ENCODE results near the gene E2F7. TPM values are rescaled to one million over a fixed set of nuclear protein-coding genes. Genes with fewer than 3 reads are reported as not detected.

The E2F7 gene
- polyA plus RNA-seq, 1 donor from 2014 or later, result 0.48 TPM

- no peak overlapping the region for H3K4me3 ChIP-seq (ENCODE audit: low read length)
- no peak for TF ChIP-seq REST (IDR thresholded peaks at IDR 0.05; ENCODE audit: borderline replicate concordance)
- TF ChIP-seq CTCF (IDR thresholded peaks at IDR 0.05; ENCODE audit: poor library complexity, severe bottlenecking), result no peak
- no peak for TF ChIP-seq EP300 (conservative IDR thresholded peaks at IDR 0.05; ENCODE audit: poor library complexity, severe bottlenecking)
- TF ChIP-seq POLR2AphosphoS5 (IDR thresholded peaks at IDR 0.05), result no peak
- no peak for TF ChIP-seq MXI1 (conservative IDR thresholded peaks at IDR 0.05; ENCODE audit: poor library complexity, severe bottlenecking)
- no peak for TF ChIP-seq EZH2 (IDR thresholded peaks at IDR 0.05; ENCODE audit: borderline replicate concordance, insufficient read depth, low read length, poor library complexity, severe bottlenecking)
- no peak for TF ChIP-seq RAD21 (conservative IDR thresholded peaks at IDR 0.05)
- no peak for TF ChIP-seq SMC3 (conservative IDR thresholded peaks at IDR 0.05; ENCODE audit: poor library complexity)
- no peak for TF ChIP-seq TAF1 (IDR thresholded peaks at IDR 0.05; ENCODE audit: low read depth)
- H2AFZ ChIP-seq (ENCODE audit: low read depth, low read length), result no peak overlapping the region
- no peaks in the 10 kb centered on the region for H4K20me1 ChIP-seq (ENCODE audit: insufficient read depth)
- H3K9me2 ChIP-seq (ENCODE audit: insufficient read depth, low read length), result no peaks in the 10 kb centered on the region
- H3K79me2 ChIP-seq (replicated peaks; ENCODE audit: insufficient read depth, low read length), result no peaks in the 10 kb centered on the region
- H3F3A ChIP-seq (ENCODE audit: insufficient read depth, low read length, poor library complexity, severe bottlenecking), result no peaks in the 10 kb centered on the region
- no peaks in the 10 kb centered on the region for H3K36me3 ChIP-seq (ENCODE audit: insufficient read depth, low read length)
- H3K4me2 ChIP-seq (ENCODE audit: low read length), result no peak overlapping the region
- H3K9me3 ChIP-seq (ENCODE audit: low read length), result no peaks in the 10 kb centered on the region
- no peak overlapping the region for H3K27ac ChIP-seq (ENCODE audit: low read length)
- H3K9ac ChIP-seq (ENCODE audit: low read length), result no peak overlapping the region
- H3K27me3 ChIP-seq (ENCODE audit: insufficient read depth, low read depth, low read length), result no peaks in the 10 kb centered on the region
Observed at GRCh38 chr12:77003914-77004313, 61.5 kb downstream of the E2F7 start.

- H3K79me2 ChIP-seq (replicated peaks; ENCODE audit: insufficient read depth, low read length), result no peaks in the 10 kb centered on the region
- TF ChIP-seq SMC3 (conservative IDR thresholded peaks at IDR 0.05; ENCODE audit: poor library complexity) (no peak), EZH2 (IDR thresholded peaks at IDR 0.05; ENCODE audit: borderline replicate concordance, insufficient read depth, low read length, poor library complexity, severe bottlenecking) (no peak), CTCF (IDR thresholded peaks at IDR 0.05; ENCODE audit: poor library complexity, severe bottlenecking) (no peak), POLR2AphosphoS5 (IDR thresholded peaks at IDR 0.05) (no peak), RAD21 (conservative IDR thresholded peaks at IDR 0.05) (no peak), REST (IDR thresholded peaks at IDR 0.05; ENCODE audit: borderline replicate concordance) (no peak), EP300 (conservative IDR thresholded peaks at IDR 0.05; ENCODE audit: poor library complexity, severe bottlenecking) (no peak), MXI1 (conservative IDR thresholded peaks at IDR 0.05; ENCODE audit: poor library complexity, severe bottlenecking) (no peak), TAF1 (IDR thresholded peaks at IDR 0.05; ENCODE audit: low read depth) (no peak)
- no peaks in the 10 kb centered on the region for H3F3A ChIP-seq (ENCODE audit: insufficient read depth, low read length, poor library complexity, severe bottlenecking)
- H3K27me3 ChIP-seq (ENCODE audit: insufficient read depth, low read depth, low read length), result no peaks in the 10 kb centered on the region
- H3K9me3 ChIP-seq (ENCODE audit: low read length), result no peaks in the 10 kb centered on the region
- no peaks in the 10 kb centered on the region for H3K9me2 ChIP-seq (ENCODE audit: insufficient read depth, low read length)
- no peak overlapping the region for H3K4me3 ChIP-seq (ENCODE audit: low read length)
- H2AFZ ChIP-seq (ENCODE audit: low read depth, low read length), result no peak overlapping the region
- H3K36me3 ChIP-seq (ENCODE audit: insufficient read depth, low read length), result no peaks in the 10 kb centered on the region
- H3K27ac ChIP-seq (ENCODE audit: low read length), result no peak overlapping the region
- no peaks in the 10 kb centered on the region for H4K20me1 ChIP-seq (ENCODE audit: insufficient read depth)
- no peak overlapping the region for H3K9ac ChIP-seq (ENCODE audit: low read length)
- no peak overlapping the region for H3K4me2 ChIP-seq (ENCODE audit: low read length)
Observed at GRCh38 chr12:77003246-77003645, 62.1 kb downstream of the E2F7 start.

All from neural cell (in vitro differentiated cells).